Measurements from ENCODE around the gene NETO2.
"Not testable (repeated sequence)": the region's sequence is repeated elsewhere in the genome, so short reads cannot be mapped to it uniquely, and the experiment has no call there.

NETO2 gene

DNA sequence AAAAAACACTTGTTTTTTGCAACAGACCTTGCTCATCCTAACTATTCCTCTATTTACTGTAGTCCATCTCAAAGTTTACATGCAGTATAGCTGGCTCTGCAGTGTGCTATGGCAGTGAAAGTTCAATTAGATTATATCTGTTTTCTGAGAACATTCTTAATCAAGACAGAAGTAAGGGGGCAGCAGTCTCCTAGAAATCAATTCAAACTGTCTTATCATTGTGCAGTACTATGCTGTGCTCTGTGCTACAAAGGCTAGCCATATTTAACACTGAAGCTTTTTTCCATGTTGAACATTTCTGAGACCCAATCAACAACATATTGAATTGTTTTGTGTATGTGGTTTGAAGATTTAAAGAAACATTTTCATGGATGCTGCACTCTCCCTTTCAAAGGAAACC is 11.4 kb downstream of the NETO2 start:
- DNase-seq, result no peak

DNA sequence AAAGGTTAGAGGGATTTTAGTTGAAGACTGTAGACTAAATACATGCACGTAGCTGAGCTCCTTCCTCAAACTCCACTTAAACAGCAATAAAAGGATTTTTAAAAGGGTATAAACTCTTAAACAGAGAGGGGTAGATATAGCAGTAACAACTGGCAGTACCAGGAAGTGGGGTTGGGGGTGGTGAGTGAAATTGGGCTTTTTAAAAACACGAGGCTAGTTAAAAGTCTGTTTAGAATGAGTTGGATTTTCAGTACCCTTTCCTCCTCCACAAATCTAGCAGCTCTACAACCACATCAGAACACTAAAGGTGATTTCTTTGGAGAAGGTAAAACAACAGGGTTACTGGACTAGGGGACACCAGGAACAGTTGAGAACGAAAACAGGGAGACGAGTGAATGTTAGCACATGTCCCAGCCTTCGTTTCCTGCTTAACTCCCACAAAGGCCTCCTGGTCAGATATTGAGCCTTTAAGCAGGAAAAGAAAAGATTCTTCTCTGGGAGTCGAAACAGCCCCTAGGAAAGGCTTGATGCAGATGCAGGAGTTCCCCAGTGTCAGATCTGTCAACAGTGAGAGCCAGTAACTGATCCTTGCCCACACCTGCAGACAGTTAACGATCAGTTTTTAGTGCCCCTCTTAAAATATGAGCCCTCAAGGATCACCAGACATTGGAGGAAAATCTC is 13.8 kb downstream of the NETO2 start:
- no peak for DNase-seq

GRCh38 chr16:47127541-47127940 is 16.2 kb downstream of the NETO2 start:
- DNase-seq, result no peak

- DNase-seq, result no peak
These were observed 18.0 kb downstream of the NETO2 start for GRCh38 chr16:47125757-47126156.

DNA sequence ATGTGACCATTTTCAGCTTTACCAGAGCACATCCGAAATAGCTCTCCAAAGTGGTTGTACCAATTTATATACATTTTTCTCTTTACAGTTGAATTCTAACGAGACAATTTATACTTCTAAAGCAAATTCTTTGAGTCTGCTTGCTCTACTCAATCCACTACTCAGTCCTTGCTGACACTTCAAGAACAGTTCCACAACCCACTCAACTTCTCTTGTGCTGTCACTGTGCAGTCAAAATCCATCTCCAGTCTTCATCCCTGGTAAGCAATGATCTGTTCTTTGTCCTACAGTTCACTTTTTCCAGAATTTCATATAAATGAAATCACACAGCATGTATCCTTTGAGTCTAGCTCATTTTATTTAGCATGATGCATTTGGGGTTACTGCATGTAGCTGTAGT is 30.6 kb downstream of the NETO2 start:
- DNase-seq, result no peak

GRCh38 chr16:47110939-47111338 is 32.8 kb downstream of the NETO2 start:
- DNase-seq, result no peak

DNA sequence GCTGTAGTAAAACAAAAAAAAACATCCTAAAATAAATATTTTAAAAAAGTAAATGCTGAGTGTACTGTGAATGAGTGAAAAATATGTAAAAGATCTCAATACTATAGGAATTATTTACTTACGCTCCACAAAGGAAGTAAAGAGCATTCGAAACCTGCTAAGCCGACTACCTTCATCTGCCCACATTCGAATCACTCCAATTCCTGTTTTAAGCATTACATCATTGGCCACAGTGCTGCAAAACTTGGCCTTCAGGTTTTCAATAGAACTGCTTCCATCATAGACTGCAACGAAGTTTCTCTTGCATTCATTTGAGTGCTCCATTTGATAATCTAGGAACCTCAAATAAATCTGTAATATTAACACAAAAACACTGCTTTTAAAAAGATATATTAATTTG is 34.4 kb downstream of the NETO2 start:
- DNase-seq, result no peak

DNA sequence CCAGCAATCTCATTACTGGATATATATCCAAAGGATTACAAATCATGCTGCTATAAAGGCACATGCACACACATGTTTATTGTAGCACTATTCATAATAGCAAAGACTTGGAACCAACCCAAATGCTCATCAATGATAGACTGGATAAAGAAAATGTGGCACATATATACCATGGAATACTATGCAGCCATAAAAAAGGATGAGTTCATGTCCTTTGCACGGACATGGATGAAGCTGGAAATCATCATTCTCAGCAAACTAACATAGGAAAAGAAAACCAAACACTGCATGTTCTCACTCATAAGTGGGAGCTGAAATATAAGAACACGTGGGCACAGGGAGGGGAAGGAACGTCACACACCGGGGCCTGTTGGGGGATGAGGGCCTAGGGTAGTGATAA is 40.8 kb downstream of the NETO2 start:
- not testable (repeated sequence) for DNase-seq

DNA sequence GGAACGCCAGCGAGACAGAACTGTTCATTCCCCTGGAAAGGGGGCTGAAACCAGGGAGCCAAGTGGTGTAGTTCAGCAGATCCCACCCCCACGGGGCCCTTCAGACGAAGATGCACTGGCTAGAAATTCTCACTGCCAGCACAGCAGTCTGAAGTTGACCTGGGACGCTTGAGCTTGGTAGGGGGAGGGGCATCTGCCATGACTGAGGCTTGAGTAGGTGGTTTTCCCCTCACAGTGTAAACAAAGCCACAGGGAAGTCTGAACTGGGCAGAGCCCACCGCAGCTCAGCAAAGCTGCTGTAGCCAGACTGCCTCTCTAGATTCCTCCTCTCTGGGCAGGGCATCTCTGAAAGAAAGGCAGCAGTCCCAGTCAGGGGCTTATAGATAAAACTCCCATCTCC is 46.6 kb downstream of the NETO2 start:
- DNase-seq, result not testable (repeated sequence)

DNA sequence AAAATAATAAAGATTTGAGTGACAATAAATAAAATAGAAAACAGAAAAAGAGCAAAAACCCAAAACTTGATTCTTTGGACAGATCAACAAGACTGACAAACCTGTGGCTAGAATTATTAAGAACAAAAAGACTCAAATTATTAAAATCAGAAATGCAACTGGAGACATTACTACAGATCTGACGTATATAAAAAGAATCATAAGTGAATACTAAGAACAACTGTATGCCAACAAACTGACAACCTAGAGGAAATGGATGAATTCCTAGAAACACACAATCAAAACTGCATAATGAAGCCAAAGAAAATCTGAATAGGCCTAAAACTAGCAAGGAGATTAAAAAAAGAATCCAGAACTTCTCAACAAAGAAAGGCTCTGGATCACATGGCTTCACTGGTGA is 47.4 kb downstream of the NETO2 start:
- DNase-seq, result no peak

DNA sequence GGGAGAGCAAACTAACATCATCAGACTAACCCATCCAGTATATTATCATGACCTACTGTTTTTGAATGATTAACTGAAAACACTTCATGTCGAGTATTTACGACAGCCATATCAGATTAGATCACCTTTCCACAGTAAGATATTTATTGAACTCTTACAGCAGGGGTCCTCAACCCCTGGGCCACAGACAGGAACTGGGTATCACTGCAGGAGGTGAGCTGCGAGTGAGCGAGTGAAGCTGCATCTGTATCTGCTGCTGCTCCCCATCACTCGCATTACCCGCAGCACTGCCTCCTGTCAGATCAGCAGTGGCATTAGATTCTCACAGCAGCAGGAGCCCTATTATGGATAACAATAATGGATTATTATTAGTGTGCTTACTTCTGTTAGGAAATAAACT is 59.5 kb downstream of the NETO2 start:
- no peak for DNase-seq

DNA sequence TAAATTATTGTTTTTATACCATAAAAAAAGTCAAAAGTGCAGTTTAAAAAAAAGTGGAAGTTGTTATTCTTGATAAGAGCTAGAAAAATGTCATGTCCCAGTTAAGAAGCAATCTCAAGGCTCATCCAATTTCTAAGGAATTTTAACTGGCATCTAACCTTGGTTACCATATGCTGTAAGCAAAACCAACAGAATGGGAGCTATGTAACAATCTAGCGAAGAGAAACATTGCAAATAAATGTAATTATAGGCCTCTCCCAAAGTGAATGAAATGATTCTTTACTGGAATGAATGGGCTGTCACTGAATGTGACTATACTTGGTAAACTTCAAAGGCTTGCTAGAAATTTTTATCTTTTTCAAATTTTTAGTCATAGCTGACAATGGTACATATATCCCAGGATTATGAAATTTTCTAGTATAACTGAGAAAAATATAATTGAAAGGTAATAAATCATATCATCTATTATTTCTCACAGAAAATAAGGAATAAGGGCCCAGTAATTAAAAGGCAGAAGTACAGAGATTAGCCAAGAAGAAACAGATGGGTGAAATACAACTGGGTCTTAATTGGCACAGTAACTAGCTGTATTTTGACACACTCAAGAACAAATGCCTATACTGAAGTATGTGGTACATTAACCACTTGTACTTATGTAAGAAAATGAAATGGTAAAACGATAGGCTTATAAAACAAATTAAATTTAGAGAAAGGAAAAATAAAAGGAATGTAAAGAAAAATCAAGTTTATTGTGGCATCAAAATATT is 61.5 kb downstream of the NETO2 start:
- no peak for DNase-seq

- no peak for DNase-seq
These were observed 62.6 kb downstream of the NETO2 start for GRCh38 chr16:47081115-47081514.

GRCh38 chr16:47079860-47080259 is 63.9 kb downstream of the NETO2 start:
- DNase-seq, result no peak

DNA sequence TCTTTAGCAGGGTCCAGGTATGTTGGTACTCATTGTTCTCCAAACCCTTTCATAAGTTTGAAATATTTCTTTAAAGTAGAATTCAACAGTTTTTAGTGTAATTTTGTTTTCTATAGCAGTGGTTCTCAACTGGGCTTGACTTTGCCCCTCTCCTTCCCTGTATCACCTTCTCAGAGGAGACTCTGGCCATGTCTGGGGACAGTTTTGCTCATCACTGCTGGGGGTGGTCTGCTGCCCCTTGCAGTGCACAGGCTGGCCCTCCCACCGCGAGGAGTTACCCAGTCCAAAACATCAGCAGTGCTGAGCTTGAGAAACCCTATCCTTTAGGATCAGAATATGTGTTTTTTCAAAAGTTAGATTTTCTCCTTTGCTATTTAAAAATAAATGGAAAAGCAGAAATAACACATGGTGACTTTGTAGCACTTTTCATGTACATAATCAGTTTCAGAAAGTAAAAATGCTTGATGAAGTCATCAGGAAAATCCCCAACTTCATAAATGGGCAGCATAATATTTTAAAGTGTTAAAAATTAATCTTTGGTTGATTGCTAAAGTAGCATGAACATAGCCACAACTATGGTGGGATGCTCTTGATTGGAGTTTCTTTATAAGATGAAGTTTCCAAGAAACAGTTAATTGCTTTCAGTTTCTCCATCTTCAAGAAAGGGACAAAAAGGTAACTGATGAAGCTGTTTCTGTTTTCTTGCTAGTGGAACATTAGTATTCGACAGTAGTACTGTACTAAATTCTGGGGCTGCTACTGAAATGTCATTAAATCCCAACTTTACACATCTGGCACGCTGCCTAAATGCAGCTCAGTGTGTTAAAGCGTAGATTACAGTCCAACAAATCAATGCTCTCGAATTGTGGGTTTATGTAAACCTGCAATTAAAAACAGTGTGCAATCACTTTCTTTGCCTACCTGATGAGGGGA is 70.3 kb downstream of the NETO2 start:
- no peak for DNase-seq

DNA sequence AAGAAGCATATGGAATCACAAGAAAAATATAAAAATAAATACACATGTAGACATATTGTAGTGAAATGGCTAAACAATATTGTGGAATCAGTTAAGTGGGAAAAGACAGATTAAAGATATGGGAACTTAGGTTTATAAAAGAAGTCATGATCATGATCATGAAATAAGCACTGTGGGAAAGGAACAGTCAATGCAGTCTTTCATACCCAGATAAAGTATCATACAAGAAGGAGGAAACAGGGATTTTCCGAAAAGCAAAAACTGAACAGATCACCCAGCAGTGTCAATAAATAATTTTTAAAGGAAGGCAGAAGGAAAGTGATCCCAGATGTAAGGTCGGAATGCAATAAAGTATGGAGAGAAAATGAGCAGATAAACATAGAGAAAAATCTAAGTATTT is 71.6 kb downstream of the NETO2 start:
- no peak for DNase-seq

DNA sequence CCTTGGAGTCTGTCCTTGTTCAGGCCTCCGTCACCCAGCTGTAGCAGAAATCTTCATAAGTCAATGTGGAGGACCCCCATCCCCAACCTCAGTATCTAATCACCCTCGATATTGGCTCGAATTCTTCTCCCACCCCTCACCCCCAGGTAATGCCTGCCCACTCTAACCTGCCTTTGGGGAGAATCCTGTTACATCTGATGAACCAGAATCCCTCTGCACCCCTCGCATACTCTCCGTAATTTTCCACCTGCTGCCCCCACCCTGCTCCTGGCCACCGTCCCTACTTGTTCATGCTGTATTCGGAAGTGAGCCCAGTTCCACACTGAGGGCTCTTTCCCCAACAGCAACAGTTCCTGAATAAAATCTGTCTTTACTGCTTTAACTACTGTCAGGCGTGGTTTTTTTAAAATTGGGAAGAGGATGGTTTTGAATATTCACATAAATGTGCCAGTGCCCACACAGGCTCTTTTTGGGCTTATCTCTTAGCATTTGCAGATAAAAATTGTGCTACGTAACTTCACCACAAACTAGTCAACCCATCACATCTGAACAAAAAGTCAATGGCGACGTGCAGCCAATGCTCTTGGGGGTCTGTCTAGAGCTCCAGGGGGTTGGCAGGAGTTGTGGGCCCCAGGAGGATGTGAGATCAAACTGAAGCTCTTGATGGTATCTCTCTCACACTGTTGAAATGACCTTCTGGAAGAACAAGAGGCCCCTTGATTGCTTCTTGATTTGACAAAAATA is 73.7 kb downstream of the NETO2 start:
- no peak for DNase-seq

DNA sequence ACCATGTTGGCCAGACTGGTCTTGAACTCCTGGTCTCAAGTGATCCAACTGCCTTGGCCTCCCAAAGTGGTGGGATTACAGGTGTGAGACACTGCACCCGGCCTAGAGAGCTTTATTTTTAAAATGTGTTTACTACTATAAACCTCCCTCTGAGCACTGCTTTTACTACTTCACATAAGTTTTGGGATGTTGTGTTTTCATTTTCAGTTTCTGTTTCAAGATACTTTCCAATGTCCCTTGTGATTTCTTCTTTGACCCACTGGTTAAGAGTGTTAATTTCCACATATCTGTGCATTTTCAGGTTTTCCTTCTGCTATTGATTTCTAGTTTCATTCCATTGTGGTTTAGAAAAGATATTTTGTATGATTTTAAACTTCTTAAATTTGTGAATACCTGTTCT is 74.4 kb downstream of the NETO2 start:
- no peak for DNase-seq

GRCh38 chr16:47067203-47067602 is 76.5 kb downstream of the NETO2 start:
- no peak for DNase-seq

GRCh38 chr16:47065766-47066688 is 77.7 kb downstream of the NETO2 start:
- no peak for DNase-seq

- DNase-seq, result no peak
These were observed 79.0 kb downstream of the NETO2 start for GRCh38 chr16:47064775-47065174.
